HEK293 (cell line): ENCODE results near the gene MYO5B.

Experiments
- BCL6B ChIP-seq: fragments of 450-650 bp; formaldehyde crosslinking; IDR thresholded peaks from 2 replicates; pipeline ENCODE4 v1.5.1; 2017; ENCODE audit warnings: missing biosample characterization, missing genetic modification characterization
- HOXC10 ChIP-seq: sonication (generic); formaldehyde crosslinking; IDR thresholded peaks from 2 replicates; pipeline ENCODE4 v1.8.1; 2023; ENCODE audit warnings: mild to moderate bottlenecking, missing genetic modification reagents
- KLF1 ChIP-seq: fragments of 450-650 bp; formaldehyde crosslinking; IDR thresholded peaks from 2 replicates; pipeline ENCODE4 v1.5.1; 2016; ENCODE audit warnings: missing biosample characterization, missing genetic modification characterization
- MZF1 ChIP-seq: fragments of 450-650 bp; formaldehyde crosslinking; IDR thresholded peaks from 2 replicates; pipeline ENCODE4 v1.5.1; 2017; ENCODE audit warnings: missing biosample characterization, missing genetic modification characterization, borderline replicate concordance
- PRDM1 ChIP-seq: fragments of 450-650 bp; formaldehyde crosslinking; IDR thresholded peaks from 2 replicates; pipeline ENCODE4; 2016; ENCODE audit warnings: missing biosample characterization, missing genetic modification characterization
- SALL2 ChIP-seq: fragments of 450-650 bp; formaldehyde crosslinking; IDR thresholded peaks from 2 replicates; pipeline ENCODE4 v1.5.0; 2017; ENCODE audit warnings: missing biosample characterization, mild to moderate bottlenecking, missing genetic modification characterization, borderline replicate concordance
- SETDB1 ChIP-seq: IDR thresholded peaks from one replicate; pipeline ENCODE4 v1.6.1; 2017; ENCODE audit warnings: mild to moderate bottlenecking, low read length, moderate library complexity, mixed read lengths; ENCODE audit not compliant: insufficient read length
- TRIM28 ChIP-seq: IDR thresholded peaks from 2 replicates; pipeline ENCODE4 v1.6.1; 2011; ENCODE audit warnings: low read length, control low read depth, borderline replicate concordance
- YY2 ChIP-seq: fragments of 450-650 bp; formaldehyde crosslinking; IDR thresholded peaks from 2 replicates; pipeline ENCODE4 v1.5.1; 2016; ENCODE audit warnings: missing biosample characterization, missing genetic modification characterization
- ZBTB1 ChIP-seq: fragments of 450-650 bp; formaldehyde crosslinking; IDR thresholded peaks from 2 replicates; pipeline ENCODE4 v1.5.1; 2016; ENCODE audit warnings: missing biosample characterization, missing genetic modification characterization
- ZBTB11 ChIP-seq: fragments of 450-650 bp; formaldehyde crosslinking; conservative IDR thresholded peaks from 2 replicates; pipeline ENCODE4 v1.5.1; 2016; ENCODE audit warnings: low read depth, missing biosample characterization, missing genetic modification characterization
- ZEB2 ChIP-seq: fragments of 450-650 bp; formaldehyde crosslinking; IDR thresholded peaks from 2 replicates; pipeline ENCODE4 v1.5.1; 2016; ENCODE audit warnings: missing biosample characterization, missing genetic modification characterization
- ZFP37 ChIP-seq: fragments of 450-650 bp; formaldehyde crosslinking; IDR thresholded peaks from 2 replicates; pipeline ENCODE4 v1.5.1; 2016; ENCODE audit warnings: missing biosample characterization, missing genetic modification characterization
- ZNF114 ChIP-seq: fragments of 450-650 bp; formaldehyde crosslinking; IDR thresholded peaks from 2 replicates; pipeline ENCODE4 v1.5.0; 2017; ENCODE audit warnings: missing biosample characterization, missing genetic modification characterization
- ZNF341 ChIP-seq: fragments of 450-650 bp; formaldehyde crosslinking; IDR thresholded peaks from 2 replicates; pipeline ENCODE4; 2016; ENCODE audit warnings: low read depth, missing biosample characterization, missing genetic modification characterization
- ZNF37A ChIP-seq: fragments of 450-650 bp; IDR thresholded peaks from 2 replicates; pipeline ENCODE4 v1.5.1; 2018; ENCODE audit warnings: missing biosample characterization, missing genetic modification characterization
- ZNF398 ChIP-seq: fragments of 450-650 bp; formaldehyde crosslinking; IDR thresholded peaks from 2 replicates; pipeline ENCODE4 v1.5.1; 2017; ENCODE audit warnings: missing biosample characterization, missing genetic modification characterization
- ZNF426 ChIP-seq: fragments of 450-650 bp; formaldehyde crosslinking; IDR thresholded peaks from 2 replicates; pipeline ENCODE4 v1.5.1; 2017; ENCODE audit warnings: missing biosample characterization, missing genetic modification characterization, mild to moderate bottlenecking, inconsistent platforms, moderate library complexity
- ZNF449 ChIP-seq: fragments of 450-650 bp; formaldehyde crosslinking; IDR thresholded peaks from 2 replicates; pipeline ENCODE4 v1.5.1; 2017; ENCODE audit warnings: missing biosample characterization, mild to moderate bottlenecking, missing genetic modification characterization, moderate library complexity
- ZNF501 ChIP-seq: fragments of 450-650 bp; formaldehyde crosslinking; IDR thresholded peaks from 2 replicates; pipeline ENCODE4 v1.5.1; 2016; ENCODE audit warnings: missing biosample characterization, missing genetic modification characterization
- ZNF596 ChIP-seq: fragments of 450-650 bp; IDR thresholded peaks from 2 replicates; pipeline ENCODE4 v1.5.0; 2018; ENCODE audit warnings: missing biosample characterization, mild to moderate bottlenecking, missing genetic modification characterization, moderate library complexity
- ZNF624 ChIP-seq: fragments of 450-650 bp; formaldehyde crosslinking; IDR thresholded peaks from 2 replicates; pipeline ENCODE4 v1.5.1; 2017; ENCODE audit warnings: missing biosample characterization, missing genetic modification characterization
- ZNF626 ChIP-seq: fragments of 450-650 bp; sonication (Bioruptor Pico); formaldehyde crosslinking; IDR thresholded peaks from 2 replicates; pipeline ENCODE4 v1.5.1; 2018; ENCODE audit warnings: missing biosample characterization, missing genetic modification characterization, inconsistent platforms
- ZNF639 ChIP-seq: fragments of 450-650 bp; formaldehyde crosslinking; IDR thresholded peaks from 2 replicates; pipeline ENCODE4 v1.5.1; 2016; ENCODE audit warnings: missing biosample characterization, missing genetic modification characterization
- ZNF654 ChIP-seq: fragments of 450-650 bp; formaldehyde crosslinking; IDR thresholded peaks from 2 replicates; pipeline ENCODE4 v1.5.1; 2016; ENCODE audit warnings: low read depth, missing biosample characterization, missing genetic modification characterization
- ZNF660 ChIP-seq: fragments of 450-650 bp; IDR thresholded peaks from 2 replicates; pipeline ENCODE4 v1.5.1; 2018; ENCODE audit warnings: missing biosample characterization, mild to moderate bottlenecking, missing genetic modification characterization
- ZNF664 ChIP-seq: fragments of 450-650 bp; formaldehyde crosslinking; IDR thresholded peaks from 2 replicates; pipeline ENCODE4 v1.5.1; 2016; ENCODE audit warnings: missing biosample characterization, missing genetic modification characterization
- ZNF747 ChIP-seq: fragments of 450-650 bp; formaldehyde crosslinking; IDR thresholded peaks from 2 replicates; pipeline ENCODE4 v1.5.1; 2016; ENCODE audit warnings: missing biosample characterization, missing genetic modification characterization
- ZNF776 ChIP-seq: fragments of 450-650 bp; formaldehyde crosslinking; IDR thresholded peaks from 2 replicates; pipeline ENCODE4 v1.5.0; 2017; ENCODE audit warnings: missing biosample characterization, missing genetic modification characterization, borderline replicate concordance
- ZNF792 ChIP-seq: fragments of 450-650 bp; formaldehyde crosslinking; IDR thresholded peaks from 2 replicates; pipeline ENCODE4 v1.5.1; 2016; ENCODE audit warnings: missing biosample characterization, missing genetic modification characterization
- ZNF843 ChIP-seq: fragments of 450-650 bp; formaldehyde crosslinking; IDR thresholded peaks from 2 replicates; pipeline ENCODE4 v1.5.1; 2016; ENCODE audit warnings: missing biosample characterization, missing genetic modification characterization

MYO5B gene

GRCh38 chr18:50203801-50204604, 9.1 kb upstream of the MYO5B start (continued):
- TF ChIP-seq ZNF843 (tag by site-specific recombination) (no peak), KLF1 (tag by site-specific recombination) (no peak), ZNF654 (peak; percentile 85), TRIM28 (no peak), ZNF639 (tag by site-specific recombination) (no peak), PRDM1 (peak; percentile 87), ZNF664 (no peak), ZNF776 (no peak), ZEB2 (tag by site-specific recombination) (no peak), MZF1 (no peak), ZBTB11 (peak; percentile 48; the same call in 1 of the 2 replicates), ZNF501 (tag by site-specific recombination) (0 out of 2 replicates have a peak, but pooled peaks have one; percentile 40), ZNF114 (tag by site-specific recombination) (no peak), BCL6B (tag by site-specific recombination) (peak; percentile 39; the same call in 1 of the 2 replicates), ZNF660 (0 out of 2 replicates have a peak, but pooled peaks have one; percentile 9), SETDB1 (no peak), ZNF426 (tag by site-specific recombination) (no peak), ZNF747 (tag by site-specific recombination) (no peak), ZNF626 (tag by site-specific recombination) (no peak), ZNF624 (tag by site-specific recombination) (no peak), ZFP37 (peak; percentile 86), ZNF341 (tag by site-specific recombination) (peak; percentile 75), ZNF398 (tag by site-specific recombination) (peak; percentile 28; the same call in 1 of the 2 replicates), YY2 (tag by site-specific recombination) (no peak), ZNF596 (tag by site-specific recombination) (no peak), HOXC10 (CRISPR knock-in tag) (no peak), SALL2 (tag by site-specific recombination) (no peak), ZNF449 (tag by site-specific recombination) (no peak), ZNF792 (no peak), ZNF37A (tag by site-specific recombination) (no peak), ZBTB1 (tag by site-specific recombination) (no peak)
